Progenitor cell of endocrine pancreas (in vitro differentiated cells): Measurements from ENCODE around the gene TRAPPC1. TPM values are rescaled to one million over a fixed set of nuclear protein-coding genes. Genes with fewer than 3 reads are reported as not detected.

Source experiments
- DNase-seq: peaks from one replicate; pipeline ENCODE4 v3.0.0; 2021; ENCODE audit warnings: low spot score; ENCODE audit not compliant: unreplicated experiment
- H3K27ac Mint-ChIP-seq: 2 replicates; pipeline ENCODE4 v1.8.0; 2021; ENCODE audit warnings: mild to moderate bottlenecking, moderate library complexity, mixed read lengths
- H3K27me3 Mint-ChIP-seq: 2 replicates; pipeline ENCODE4 v1.8.0; 2021; ENCODE audit warnings: mixed read lengths
- H3K36me3 Mint-ChIP-seq: 2 replicates; pipeline ENCODE4 v1.8.0; 2022; ENCODE audit warnings: mixed read lengths; ENCODE audit not compliant: insufficient read depth
- H3K4me1 Mint-ChIP-seq: 2 replicates; pipeline ENCODE4 v1.8.0; 2021; ENCODE audit warnings: low read depth, mixed read lengths
- H3K4me3 Mint-ChIP-seq: 2 replicates; pipeline ENCODE4 v1.8.0; 2021; ENCODE audit warnings: low read depth, mild to moderate bottlenecking, moderate library complexity, mixed read lengths
- H3K9me3 Mint-ChIP-seq: 2 replicates; pipeline ENCODE4 v1.8.0; 2021; ENCODE audit warnings: low read depth, mixed read lengths
- total RNA-seq: library from RNA; stranded (reverse); gene quantifications from 2 replicates; pipeline ENCODE4 v1.2.1, GENCODE V29; 2021
- TF ChIP-seq, protein P1 (sequence below): fragments of 200-600 bp; sonication (generic); IDR thresholded peaks from one replicate; pipeline ENCODE4 v1.5.0; 2021; ENCODE audit warnings: antibody characterized with exemption, mild to moderate bottlenecking; ENCODE audit not compliant: unreplicated experiment

Gene TRAPPC1
- total RNA-seq, 1 donor from 2014 or later = 141 TPM

DNA sequence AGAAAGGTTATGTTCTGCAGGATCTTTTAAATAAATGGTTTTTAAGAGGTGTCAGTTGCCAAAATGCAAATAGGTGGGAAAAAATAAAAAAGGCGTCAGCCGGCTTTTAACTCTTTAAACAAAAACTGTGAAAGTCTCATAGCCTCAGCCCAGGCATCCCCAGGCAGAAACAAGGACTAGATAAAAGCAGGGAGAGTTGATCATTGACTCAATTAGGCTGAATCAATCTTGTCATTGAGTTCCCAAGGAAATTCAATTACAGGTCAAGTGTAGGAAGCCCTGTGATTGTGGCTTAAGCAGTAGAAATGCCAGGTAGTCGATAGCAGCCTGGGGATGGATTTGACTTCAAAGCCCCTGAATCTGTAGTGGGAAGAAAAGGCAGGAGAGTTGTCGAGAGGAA is 39.9 kb upstream of the TRAPPC1 start:
- no peak overlapping the region for H3K4me3 Mint-ChIP-seq
- peaks cover 11% of the 10 kb centered on the region for H3K9me3 Mint-ChIP-seq
- DNase-seq = no peak

DNA sequence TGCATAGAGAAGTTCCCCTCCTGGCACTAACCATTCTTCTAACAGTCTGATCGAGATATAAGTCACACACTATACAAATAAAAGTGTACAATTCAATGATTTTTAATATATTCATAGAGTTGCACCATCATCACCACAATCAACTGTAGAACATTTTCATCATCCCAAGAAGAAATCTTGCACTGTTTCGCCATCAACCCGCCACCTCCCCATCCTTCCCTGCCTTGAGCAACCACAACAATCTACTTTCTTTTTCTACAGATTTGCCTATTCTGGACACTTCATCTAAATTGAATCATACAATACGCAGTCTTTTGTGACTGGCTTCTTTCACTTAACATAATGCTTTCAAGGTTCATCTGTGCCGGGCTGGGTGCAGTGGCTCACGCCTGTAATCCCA is 37.7 kb upstream of the TRAPPC1 start:
- Mint-ChIP-seq H3K27me3 (peaks cover 20% of the 10 kb centered on the region), H3K4me1 (peaks cover 5% of the 10 kb centered on the region), H3K27ac (no peak overlapping the region), H3K4me3 (no peak overlapping the region), H3K36me3 (peaks cover under 1% of the 10 kb centered on the region), H3K9me3 (peaks cover 3% of the 10 kb centered on the region)
- TF ChIP-seq, protein P1, sequence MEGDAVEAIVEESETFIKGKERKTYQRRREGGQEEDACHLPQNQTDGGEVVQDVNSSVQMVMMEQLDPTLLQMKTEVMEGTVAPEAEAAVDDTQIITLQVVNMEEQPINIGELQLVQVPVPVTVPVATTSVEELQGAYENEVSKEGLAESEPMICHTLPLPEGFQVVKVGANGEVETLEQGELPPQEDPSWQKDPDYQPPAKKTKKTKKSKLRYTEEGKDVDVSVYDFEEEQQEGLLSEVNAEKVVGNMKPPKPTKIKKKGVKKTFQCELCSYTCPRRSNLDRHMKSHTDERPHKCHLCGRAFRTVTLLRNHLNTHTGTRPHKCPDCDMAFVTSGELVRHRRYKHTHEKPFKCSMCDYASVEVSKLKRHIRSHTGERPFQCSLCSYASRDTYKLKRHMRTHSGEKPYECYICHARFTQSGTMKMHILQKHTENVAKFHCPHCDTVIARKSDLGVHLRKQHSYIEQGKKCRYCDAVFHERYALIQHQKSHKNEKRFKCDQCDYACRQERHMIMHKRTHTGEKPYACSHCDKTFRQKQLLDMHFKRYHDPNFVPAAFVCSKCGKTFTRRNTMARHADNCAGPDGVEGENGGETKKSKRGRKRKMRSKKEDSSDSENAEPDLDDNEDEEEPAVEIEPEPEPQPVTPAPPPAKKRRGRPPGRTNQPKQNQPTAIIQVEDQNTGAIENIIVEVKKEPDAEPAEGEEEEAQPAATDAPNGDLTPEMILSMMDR = no peak
- no peak for DNase-seq

More for the DNA sequence above, 39.9 kb upstream of the TRAPPC1 start:
- TF ChIP-seq, protein P1 = no peak
- Mint-ChIP-seq H3K27ac (no peak overlapping the region), H3K36me3 (peaks cover 2% of the 10 kb centered on the region), H3K27me3 (peaks cover 22% of the 10 kb centered on the region), H3K4me1 (peaks cover 5% of the 10 kb centered on the region)

DNA sequence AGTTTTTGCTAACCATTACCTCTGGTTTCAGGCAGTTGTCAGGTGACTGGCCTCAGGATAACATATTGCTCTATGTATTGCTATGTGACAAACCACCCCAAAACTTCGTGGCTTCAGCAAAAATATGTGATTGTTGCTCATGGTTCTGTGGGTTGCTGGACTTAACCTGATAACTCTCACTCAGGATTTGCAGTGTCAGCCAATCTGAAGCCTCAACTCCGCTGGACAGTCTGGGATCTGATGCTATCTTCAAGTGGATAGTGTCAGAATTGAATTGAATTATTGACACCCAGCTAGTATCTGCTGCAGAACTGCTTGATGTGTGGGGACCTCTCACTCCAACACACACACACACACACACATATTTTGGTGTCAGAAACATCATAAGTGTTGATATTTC is 36.0 kb upstream of the TRAPPC1 start:
- no peak for DNase-seq
- Mint-ChIP-seq H3K4me3 (no peak overlapping the region), H3K4me1 (peaks cover 5% of the 10 kb centered on the region), H3K27me3 (peaks cover 18% of the 10 kb centered on the region), H3K36me3 (no peaks in the 10 kb centered on the region), H3K27ac (no peak overlapping the region), H3K9me3 (no peaks in the 10 kb centered on the region)
- TF ChIP-seq, protein P1 = no peak

DNA sequence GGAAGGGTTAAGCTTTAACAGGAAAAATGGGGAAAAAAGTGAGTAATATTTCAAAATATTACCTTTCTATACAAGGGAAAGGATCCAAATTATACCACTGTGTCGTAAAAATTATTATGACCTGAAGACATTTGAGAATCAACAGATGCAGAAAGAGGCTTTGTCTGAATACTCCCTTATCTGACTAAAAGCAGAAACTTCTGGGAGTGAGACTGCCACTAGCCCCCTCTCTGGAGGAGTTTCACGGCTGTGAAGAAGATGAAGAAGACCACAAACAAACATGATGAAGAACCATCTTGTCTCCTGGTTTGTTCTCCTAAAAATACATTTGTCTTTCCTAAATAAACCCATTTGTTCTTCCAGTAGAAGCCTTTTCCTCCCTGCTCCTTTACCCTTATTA is 29.7 kb upstream of the TRAPPC1 start:
- peaks cover 11% of the 10 kb centered on the region for H3K27me3 Mint-ChIP-seq
- no peaks in the 10 kb centered on the region for H3K9me3 Mint-ChIP-seq
- no peak overlapping the region for H3K27ac Mint-ChIP-seq
- H3K36me3 Mint-ChIP-seq = no peaks in the 10 kb centered on the region
- H3K4me3 Mint-ChIP-seq = no peak overlapping the region
- no peak for DNase-seq
- H3K4me1 Mint-ChIP-seq = no peaks in the 10 kb centered on the region
- TF ChIP-seq, protein P1 = no peak

DNA sequence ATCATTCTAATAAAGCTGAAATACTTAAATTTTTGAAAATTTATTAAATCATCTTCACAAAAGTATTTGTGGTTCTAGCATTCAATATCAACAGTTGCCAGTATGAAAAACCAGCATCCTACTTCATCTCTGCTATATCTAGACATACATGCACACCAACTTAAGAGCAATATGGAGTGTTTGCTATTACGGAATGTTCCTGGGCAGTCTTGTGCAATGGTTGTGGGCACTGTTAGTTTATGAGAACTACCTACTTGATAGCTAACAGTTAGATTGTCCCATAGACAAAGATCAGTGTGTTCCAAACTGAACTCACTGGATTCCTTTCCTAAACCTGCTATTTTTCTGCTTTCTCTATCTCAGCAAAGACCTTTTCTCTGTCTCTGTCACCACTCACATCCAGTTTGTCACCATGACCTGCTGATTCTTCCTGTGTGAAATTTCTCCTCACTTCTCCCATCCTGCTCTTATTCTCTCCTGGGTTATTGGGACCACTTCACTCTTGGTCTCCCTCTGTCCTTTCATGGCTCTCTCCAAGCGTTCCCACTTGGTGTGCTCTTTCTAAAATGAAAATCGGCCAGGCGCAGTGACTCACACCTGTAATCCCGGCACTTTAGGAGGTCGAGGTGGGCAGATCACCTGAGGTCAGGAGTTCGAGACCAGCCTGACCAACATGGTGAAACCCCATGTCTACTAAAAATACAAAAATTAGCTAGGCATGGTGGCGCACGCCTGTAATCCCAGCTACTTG is 27.9 kb upstream of the TRAPPC1 start:
- Mint-ChIP-seq H3K36me3 (no peaks in the 10 kb centered on the region), H3K4me1 (no peaks in the 10 kb centered on the region), H3K4me3 (no peak overlapping the region), H3K27me3 (peaks cover 11% of the 10 kb centered on the region), H3K9me3 (no peaks in the 10 kb centered on the region), H3K27ac (no peak overlapping the region)
- TF ChIP-seq, protein P1 = no peak
- DNase-seq = no peak
